K562 (cell line): Measurements from ENCODE around the gene RERGL. TPM values are rescaled to one million over a fixed set of nuclear protein-coding genes. Genes with fewer than 3 reads are reported as not detected.

Experiments used
- ATAC-seq: fragments of 200-7000 bp; cut with Tn5 transposase; 3 replicates; pipeline ENCODE4 v1.9.1; 2020; ENCODE audit warnings: moderate library complexity
- BruUV-seq: library from RNA; stranded (reverse); fragments of 400-500 nt; replicated peaks from 2 replicates; lab custom pipeline; 2021; lab: Mats Ljungman, UMichigan
- CTCF ChIA-PET: fragments of 300-600 bp; formaldehyde crosslinking; extraction: SDS; loops from one replicate; lab custom pipeline; 2021; ENCODE audit warnings: low intra/inter-chr PET ratio; lab: Yijun Ruan, JAX
- POLR2A ChIA-PET: fragments of 300-600, 350-650 bp; sonication (Branson Sonifier 250); formaldehyde crosslinking; extraction: SDS; loops from one replicate; lab custom pipeline; 2021; ENCODE audit warnings: antibody characterized with exemption, inconsistent platforms; lab: Yijun Ruan, JAX
- DNase-seq, 4 experiments: peaks; one replicate each; pipeline versions ENCODE4 v3.0.0 to v3.0.0-alpha.2; 2011 to 2018; ENCODE audit warnings: low spot score in 3 of 4, mixed read lengths in 3 of 4; ENCODE audit errors: extremely low read depth in 1 of 4
- FAIRE-seq: peaks from 2 replicates; lab custom pipeline; 2011; peaks lifted over from hg19 to GRCh38; lab: Jason Lieb, UNC
- H2AFZ ChIP-seq: 2 replicates; pipeline ENCODE4 v1.6.0; 2011; ENCODE audit warnings: low read depth, low read length, control low read depth, inconsistent platforms
- H3K27ac ChIP-seq: fragments of 200-600 bp; 3 replicates; pipeline ENCODE4 v1.8.0; 2011; ENCODE audit warnings: low read depth, mild to moderate bottlenecking, control low read depth, inconsistent platforms, low read length, moderate library complexity, mixed read lengths; ENCODE audit errors: extremely low read depth
- H3K27me3 ChIP-seq, 2 experiments: fragments of 300-600 bp in 1 of 2; 2 replicates in 1 of 2; 3 replicates in 1 of 2; pipeline versions ENCODE4 v1.6.0 to v1.8.0; 2011; ENCODE audit warnings: inconsistent platforms in 2 of 2, low read length in 2 of 2, mild to moderate bottlenecking in 1 of 2, mixed read lengths in 1 of 2, moderate library complexity in 1 of 2; ENCODE audit not compliant: control insufficient read depth in 2 of 2, insufficient read depth in 2 of 2
- H3K36me3 ChIP-seq: fragments of 300-600 bp; 3 replicates; pipeline ENCODE4 v1.8.0; 2011; ENCODE audit warnings: mild to moderate bottlenecking, low read length, inconsistent platforms; ENCODE audit not compliant: control insufficient read depth, insufficient read depth
- H3K4me1 ChIP-seq, 2 experiments: fragments of 200-600 bp in 1 of 2; replicated peaks in 1 of 2; 2 replicates in 1 of 2; 3 replicates in 1 of 2; pipeline versions ENCODE4 v1.5.1 to v1.8.0; 2011; ENCODE audit warnings: inconsistent platforms in 2 of 2, low read length in 2 of 2, mild to moderate bottlenecking in 1 of 2, mixed read lengths in 1 of 2, moderate library complexity in 1 of 2; ENCODE audit not compliant: control insufficient read depth in 2 of 2, insufficient read depth in 2 of 2
- H3K4me2 ChIP-seq: 2 replicates; pipeline ENCODE4 v1.6.1; 2011; ENCODE audit warnings: low read length, control low read depth, inconsistent platforms, mixed read lengths; ENCODE audit not compliant: insufficient read depth
- H3K4me3 ChIP-seq: fragments of 200-600 bp; sonication (generic), shearing (Covaris generic); 2 replicates; pipeline ENCODE4 v1.5.1; 2016; ENCODE audit warnings: control low read depth, inconsistent platforms
- H3K79me2 ChIP-seq: fragments of 200-600 bp; 3 replicates; pipeline ENCODE4 v1.8.0; 2011; ENCODE audit warnings: low read length, inconsistent platforms; ENCODE audit not compliant: control insufficient read depth, insufficient read depth
- H3K9ac ChIP-seq, 2 experiments: 2 replicates each; pipeline versions ENCODE4 v1.6.0 to v1.6.1; 2011; ENCODE audit warnings: low read depth in 2 of 2, low read length in 2 of 2, control low read depth in 1 of 2, inconsistent platforms in 1 of 2, mild to moderate bottlenecking in 1 of 2, mixed read lengths in 1 of 2; ENCODE audit not compliant: insufficient read depth in 1 of 2
- H3K9me1 ChIP-seq: one replicate; pipeline ENCODE4 v1.6.0; 2011; ENCODE audit warnings: inconsistent platforms, mild to moderate bottlenecking, low read length, moderate library complexity; ENCODE audit not compliant: control insufficient read depth, insufficient read depth
- H3K9me3 ChIP-seq: replicated peaks from 2 replicates; pipeline ENCODE4 v1.5.1; 2011; ENCODE audit warnings: low read depth, low read length, inconsistent platforms; ENCODE audit not compliant: control insufficient read depth, insufficient read depth
- H4K20me1 ChIP-seq: replicated peaks from 2 replicates; pipeline ENCODE4 v1.6.1; 2011; ENCODE audit warnings: low read length, inconsistent platforms, mixed read lengths; ENCODE audit not compliant: control insufficient read depth, insufficient read depth
- KDM2B ChIP-seq: fragments of 250-450 bp; sonication (Bioruptor Pico); IDR thresholded peaks from 2 replicates; pipeline ENCODE4 v1.8.0; 2021; ENCODE audit warnings: mild to moderate bottlenecking, moderate library complexity
- SETDB1 ChIP-seq: IDR thresholded peaks from one replicate; pipeline ENCODE4 v1.6.1; 2012; ENCODE audit warnings: low read length, control low read depth, inconsistent platforms
- SNIP1 ChIP-seq: fragments of 450-650 bp; IDR thresholded peaks from 2 replicates; pipeline ENCODE4 v1.7.1; 2017; ENCODE audit warnings: low read depth, mild to moderate bottlenecking
- ZNF696 ChIP-seq: fragments of 250-450 bp; sonication (Bioruptor Pico); conservative IDR thresholded peaks from 2 replicates; pipeline ENCODE4 v1.4.0; 2020; ENCODE audit warnings: mild to moderate bottlenecking, moderate library complexity
- ZNF75A ChIP-seq: fragments of 450-650 bp; formaldehyde crosslinking; IDR thresholded peaks from 2 replicates; pipeline ENCODE4 v1.4.0; 2020; ENCODE audit warnings: mild to moderate bottlenecking
- WGBS: fragments of 100-300 bp; shearing (Covaris generic); methylation state at CpG from one replicate; pipeline ENCODE4 v1.1.6; 2016; ENCODE audit warnings: low coverage, mixed read lengths; ENCODE audit not compliant: insufficient coverage; ENCODE audit errors: missing lambda C conversion rate; 5-methylcytosine and 5-hydroxymethylcytosine counted together
- in situ Hi-C: fragments of 300-500 bp; cut with MboI; formaldehyde crosslinking; loops from 4 replicates; pipeline ENCODE4 v1.15.0; 2018; ENCODE audit warnings: inconsistent platforms, mixed read lengths
- intact Hi-C: fragments of 100-400 bp; cut with micrococcal nuclease; formaldehyde crosslinking; loops from 2 replicates; pipeline ENCODE4 v1.14.2; 2022
- polyA plus RNA-seq, 8 experiments: library from polyadenylated mRNA; depleted of rRNA in 4 of 8; stranded (reverse) in 5 of 8; unstranded in 3 of 8; fragments of >200 nt; fragmentation: Nextera tagmentation in 2 of 8; fragmentation: Illumina TruSeq in 1 of 8; extraction: Ambion mirVana in 2 of 8; extraction: Trizol in 1 of 8; gene quantifications; 2 replicates each; pipeline versions ENCODE4 v1.2.1 to v1.2.3, GENCODE V29; 2011 to 2014; ENCODE audit warnings: inconsistent platforms in 1 of 8, missing spikeins in 1 of 8
- total RNA-seq, 7 experiments: library from RNA; depleted of rRNA in 6 of 7; stranded (reverse); fragments of >200 nt in 6 of 7; fragmentation: Illumina TruSeq in 2 of 7; extraction: Trizol in 2 of 7; gene quantifications; 2 replicates each; pipeline versions ENCODE4 v1.2.1 to v1.2.3, GENCODE V29; 2011 to 2021; ENCODE audit warnings: low replicate concordance in 1 of 7
- TF ChIP-seq, protein P1 (sequence below): fragments of 450-650 bp; formaldehyde crosslinking; IDR thresholded peaks from 2 replicates; pipeline ENCODE4 v1.4.0; 2020; ENCODE audit warnings: mild to moderate bottlenecking
- TF ChIP-seq, protein P2 (sequence below): fragments of 450-650 bp; IDR thresholded peaks from 2 replicates; pipeline ENCODE4 v1.6.1; 2016; ENCODE audit warnings: antibody characterized with exemption

RERGL gene
- total and polyA plus RNA-seq, 9 of the 15 experiments (the other 6 are each of a cell fraction or from before 2014, with no cell fraction given), result 0.11 TPM; not detected in 8

DNA sequence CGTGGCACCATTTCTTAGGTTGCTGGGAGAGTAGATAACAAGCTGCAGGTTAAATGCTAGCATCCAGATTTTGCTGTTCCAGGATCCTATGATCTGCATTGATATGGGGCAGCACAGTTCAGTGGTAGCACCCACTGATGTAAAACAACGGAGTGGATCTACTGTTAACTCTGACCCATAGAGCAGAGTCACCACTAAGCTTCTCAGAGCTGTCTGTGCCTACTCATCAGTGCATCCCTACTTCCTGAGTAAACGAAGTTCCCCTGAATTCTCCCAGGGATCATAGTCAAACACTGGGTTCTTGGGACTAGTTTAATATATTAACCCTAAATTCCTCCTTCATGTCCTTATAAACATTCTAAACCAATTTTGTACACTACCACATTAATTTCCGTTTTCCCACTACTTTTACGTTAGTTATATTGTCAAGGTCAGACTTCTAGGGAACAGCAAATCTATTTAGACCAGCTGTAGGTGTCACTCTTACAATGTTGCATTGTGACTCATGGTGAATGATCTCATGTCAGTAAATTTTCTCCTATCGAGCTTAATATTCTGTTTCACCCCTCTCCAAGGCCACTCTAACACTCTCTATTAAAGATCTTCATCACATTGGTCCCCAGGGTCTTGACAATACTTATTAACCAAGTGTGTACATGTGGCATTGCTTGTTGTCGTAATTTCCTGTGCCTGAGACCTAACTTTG is 10.3 kb downstream of the RERGL start:
- no peaks in the 10 kb centered on the region for H3K9me1 ChIP-seq
- H3K9ac ChIP-seq, result no peak overlapping the region
- TF ChIP-seq, protein P1, sequence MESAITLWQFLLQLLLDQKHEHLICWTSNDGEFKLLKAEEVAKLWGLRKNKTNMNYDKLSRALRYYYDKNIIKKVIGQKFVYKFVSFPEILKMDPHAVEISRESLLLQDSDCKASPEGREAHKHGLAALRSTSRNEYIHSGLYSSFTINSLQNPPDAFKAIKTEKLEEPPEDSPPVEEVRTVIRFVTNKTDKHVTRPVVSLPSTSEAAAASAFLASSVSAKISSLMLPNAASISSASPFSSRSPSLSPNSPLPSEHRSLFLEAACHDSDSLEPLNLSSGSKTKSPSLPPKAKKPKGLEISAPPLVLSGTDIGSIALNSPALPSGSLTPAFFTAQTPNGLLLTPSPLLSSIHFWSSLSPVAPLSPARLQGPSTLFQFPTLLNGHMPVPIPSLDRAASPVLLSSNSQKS (CRISPR knock-in tag), result no peak
- TF ChIP-seq, protein P2, sequence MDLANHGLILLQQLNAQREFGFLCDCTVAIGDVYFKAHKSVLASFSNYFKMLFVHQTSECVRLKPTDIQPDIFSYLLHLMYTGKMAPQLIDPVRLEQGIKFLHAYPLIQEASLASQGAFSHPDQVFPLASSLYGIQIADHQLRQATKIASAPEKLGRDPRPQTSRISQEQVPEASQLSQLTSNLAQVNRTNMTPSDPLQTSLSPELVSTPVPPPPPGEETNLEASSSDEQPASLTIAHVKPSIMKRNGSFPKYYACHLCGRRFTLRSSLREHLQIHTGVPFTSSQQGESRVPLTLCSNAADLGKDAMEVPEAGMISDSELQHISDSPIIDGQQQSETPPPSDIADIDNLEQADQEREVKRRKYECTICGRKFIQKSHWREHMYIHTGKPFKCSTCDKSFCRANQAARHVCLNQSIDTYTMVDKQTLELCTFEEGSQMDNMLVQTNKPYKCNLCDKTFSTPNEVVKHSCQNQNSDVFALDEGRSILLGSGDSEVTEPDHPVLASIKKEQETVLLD, result no peak
- TF ChIP-seq SNIP1 (no peak), ZNF696 (CRISPR knock-in tag) (no peak), SETDB1 (no peak), KDM2B (CRISPR knock-in tag) (no peak), ZNF75A (CRISPR knock-in tag) (no peak)
- no peaks in the 10 kb centered on the region for H4K20me1 ChIP-seq
- no peaks in the 10 kb centered on the region for H3K36me3 ChIP-seq
- H3K27me3 ChIP-seq, result no peaks in the 10 kb centered on the region
- H3K4me1 ChIP-seq, result no peaks in the 10 kb centered on the region
- no peak overlapping the region for H2AFZ ChIP-seq
- in situ Hi-C loops (no loop called here), intact Hi-C loops (no loop called here)
- no TSS peak for BruUV-seq
- ATAC-seq, result no peak
- no peak for DNase-seq
- no peaks in the 10 kb centered on the region for H3K9me3 ChIP-seq
- no peak overlapping the region for H3K27ac ChIP-seq
- CTCF ChIA-PET, result no interaction called here
- WGBS, result 1% methylated on average over 7 of the region's 7 CpGs
- no peak overlapping the region for H3K4me2 ChIP-seq
- no peaks in the 10 kb centered on the region for H3K79me2 ChIP-seq
- POLR2A ChIA-PET, result no interaction called here
- FAIRE-seq, result no peak
- no peak overlapping the region for H3K4me3 ChIP-seq
